NK-92 (cell line): ENCODE data around the gene TMEM125.

Experiments used
- DNase-seq: peaks from one replicate; lab custom pipeline; 2025; ENCODE audit not compliant: unreplicated experiment; lab: John Stamatoyannopoulos, UW

The TMEM125 gene

GRCh38 chr1:43292679-43293078 is 22.9 kb downstream of the TMEM125 start:
- no peak for DNase-seq

- DNase-seq = no peak
Measured at GRCh38 chr1:43293176-43293575, 23.4 kb downstream of the TMEM125 start.

GRCh38 chr1:43293896-43294760 is 24.3 kb downstream of the TMEM125 start:
- no peak for DNase-seq

- DNase-seq = no peak
Measured at GRCh38 chr1:43294761-43295160, 25.0 kb downstream of the TMEM125 start.

DNA sequence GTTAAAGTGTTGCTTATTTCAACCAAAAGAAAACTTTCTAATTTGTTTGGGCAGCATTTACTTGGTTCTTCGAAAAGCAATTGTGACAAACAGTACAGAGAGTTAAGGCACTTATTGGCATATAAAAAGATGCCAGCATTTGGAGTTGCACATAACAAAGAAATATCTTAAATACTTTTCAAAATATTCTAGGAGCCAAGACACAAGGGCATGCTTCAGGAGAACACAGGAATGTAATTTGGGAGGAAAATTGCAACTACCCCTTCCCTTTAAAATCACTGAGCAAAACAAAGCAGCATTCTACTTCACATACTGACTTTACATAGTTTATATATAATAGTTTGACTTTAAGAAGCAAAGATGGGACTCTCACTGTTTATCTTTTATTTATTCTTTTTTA is 26.4 kb downstream of the TMEM125 start:
- DNase-seq = no peak

DNA sequence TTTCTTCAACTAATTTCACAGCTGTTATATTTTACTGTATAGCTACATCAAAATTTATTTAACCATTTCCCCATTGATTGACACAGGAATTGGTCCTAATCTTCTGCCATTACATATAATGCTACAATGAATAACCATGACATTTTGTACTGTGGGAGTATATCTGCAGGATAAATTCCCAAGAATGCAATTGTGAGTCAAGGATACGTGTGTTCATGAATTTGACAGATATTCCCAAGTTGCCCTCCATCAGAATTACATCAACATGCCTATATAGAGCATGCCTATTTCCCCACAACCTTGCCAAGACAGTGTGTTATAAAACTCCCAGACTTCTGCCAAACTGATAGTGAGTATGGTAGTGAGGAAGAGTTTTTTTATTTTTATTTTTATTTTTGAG is 28.3 kb downstream of the TMEM125 start:
- DNase-seq = no peak

DNA sequence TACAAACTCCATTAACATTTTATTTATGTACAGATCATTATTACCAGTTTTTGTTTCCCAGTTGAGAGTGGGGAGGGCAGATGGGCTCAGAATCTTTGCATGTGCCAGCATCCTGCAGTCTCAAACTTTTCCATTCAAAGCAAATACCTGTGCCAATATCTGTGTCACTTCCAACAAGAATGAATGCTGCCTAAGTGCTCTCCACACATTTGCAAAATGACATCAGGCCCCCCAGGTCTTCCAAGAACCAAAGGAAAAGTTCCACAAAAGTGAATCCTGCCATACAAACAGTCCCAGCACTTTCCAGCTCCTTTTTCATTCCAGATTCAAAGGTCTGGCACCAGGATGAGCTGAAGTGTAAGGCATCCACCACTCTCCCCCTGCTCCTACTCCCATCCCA is 29.3 kb downstream of the TMEM125 start:
- DNase-seq = no peak

DNA sequence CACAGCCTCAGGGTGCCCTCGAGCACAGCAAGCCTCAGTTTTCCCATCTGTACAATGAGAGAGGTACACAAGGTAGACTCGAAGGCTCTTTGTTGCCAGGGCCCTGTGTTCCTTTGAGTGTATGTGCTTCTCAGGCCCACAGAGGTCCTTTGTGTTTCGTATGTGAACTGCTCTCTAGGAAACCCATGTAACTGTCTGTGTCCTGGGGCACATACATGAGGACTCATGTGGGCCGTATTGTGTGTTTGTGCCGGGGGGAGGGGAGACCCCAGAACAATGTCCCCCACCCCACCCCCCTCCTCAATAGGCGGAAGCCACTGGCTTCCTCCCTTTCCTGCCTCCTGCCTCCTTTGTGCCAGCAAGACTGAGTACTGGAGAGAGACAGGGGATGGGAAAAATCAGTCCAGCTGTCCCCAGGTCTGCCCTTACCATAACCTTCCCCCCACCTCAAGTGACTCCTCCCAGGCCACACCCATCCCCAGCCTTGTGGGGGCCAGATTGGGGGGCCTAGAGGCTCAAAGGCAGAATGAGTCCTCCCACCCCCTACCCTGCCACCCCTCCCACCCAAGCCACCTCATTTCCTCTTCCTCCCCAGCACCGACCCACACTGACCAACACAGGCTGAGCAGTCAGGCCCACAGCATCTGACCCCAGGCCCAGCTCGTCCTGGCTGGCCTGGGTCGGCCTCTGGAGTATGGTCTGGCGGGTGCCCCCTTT is 30.8 kb downstream of the TMEM125 start, which contains the start of gene TIE1:
TIE1 (plus strand) TSS at position 605 of the 717 bp plus-strand sequence; CDS start at position 695, 90 bp downstream.
- DNase-seq = no peak

GRCh38 chr1:43302201-43302600 is 32.4 kb downstream of the TMEM125 start:
- DNase-seq = no peak

GRCh38 chr1:43302721-43303470 is 33.1 kb downstream of the TMEM125 start:
- DNase-seq = no peak

- DNase-seq = no peak
Measured at GRCh38 chr1:43303471-43304313, 33.9 kb downstream of the TMEM125 start.

- no peak for DNase-seq
Measured at GRCh38 chr1:43304314-43304681, 34.5 kb downstream of the TMEM125 start.

- no peak for DNase-seq
Measured at GRCh38 chr1:43304771-43305300, 35.1 kb downstream of the TMEM125 start.

GRCh38 chr1:43305461-43305860 is 35.7 kb downstream of the TMEM125 start:
- DNase-seq = no peak

- DNase-seq = no peak
Measured at GRCh38 chr1:43305926-43306687, 36.3 kb downstream of the TMEM125 start.

- no peak for DNase-seq
Measured at GRCh38 chr1:43306688-43307457, 37.1 kb downstream of the TMEM125 start.

DNA sequence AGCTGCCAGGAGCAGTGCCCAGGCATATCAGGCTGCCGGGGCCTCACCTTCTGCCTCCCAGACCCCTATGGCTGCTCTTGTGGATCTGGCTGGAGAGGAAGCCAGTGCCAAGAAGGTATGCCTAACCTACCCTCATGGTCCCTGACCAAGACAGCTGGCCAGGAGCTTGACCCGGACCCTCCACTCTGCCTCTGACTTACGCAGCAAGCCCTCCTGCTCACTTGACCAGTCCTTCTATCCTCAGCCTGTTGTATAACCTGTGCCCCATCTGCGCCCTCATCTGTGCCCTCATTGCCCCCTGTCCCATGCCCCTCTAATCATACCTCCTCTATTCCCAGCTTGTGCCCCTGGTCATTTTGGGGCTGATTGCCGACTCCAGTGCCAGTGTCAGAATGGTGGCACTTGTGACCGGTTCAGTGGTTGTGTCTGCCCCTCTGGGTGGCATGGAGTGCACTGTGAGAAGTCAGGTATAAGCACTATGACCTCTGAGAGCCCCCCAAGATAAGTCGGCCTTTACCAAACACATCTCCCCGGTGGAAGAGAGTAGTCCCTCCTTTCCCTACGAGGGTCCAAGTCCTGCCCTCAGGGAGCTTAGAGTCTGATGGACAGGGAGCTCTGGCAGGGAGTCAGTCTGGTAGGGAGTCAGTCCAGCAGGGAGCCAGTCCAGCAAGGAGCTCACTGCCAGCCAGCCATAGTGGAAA is 37.8 kb downstream of the TMEM125 start:
- DNase-seq = no peak
